ENCODE results near the gene DDA1. TPM values are rescaled to one million over a fixed set of nuclear protein-coding genes. Genes with fewer than 3 reads are reported as not detected.

Gene DDA1
- total and polyA plus RNA-seq, 2 of the 13 experiments (the other 11 are each of a cell fraction or from before 2014, with no cell fraction given): 24.5 to 26.0 TPM

DNA sequence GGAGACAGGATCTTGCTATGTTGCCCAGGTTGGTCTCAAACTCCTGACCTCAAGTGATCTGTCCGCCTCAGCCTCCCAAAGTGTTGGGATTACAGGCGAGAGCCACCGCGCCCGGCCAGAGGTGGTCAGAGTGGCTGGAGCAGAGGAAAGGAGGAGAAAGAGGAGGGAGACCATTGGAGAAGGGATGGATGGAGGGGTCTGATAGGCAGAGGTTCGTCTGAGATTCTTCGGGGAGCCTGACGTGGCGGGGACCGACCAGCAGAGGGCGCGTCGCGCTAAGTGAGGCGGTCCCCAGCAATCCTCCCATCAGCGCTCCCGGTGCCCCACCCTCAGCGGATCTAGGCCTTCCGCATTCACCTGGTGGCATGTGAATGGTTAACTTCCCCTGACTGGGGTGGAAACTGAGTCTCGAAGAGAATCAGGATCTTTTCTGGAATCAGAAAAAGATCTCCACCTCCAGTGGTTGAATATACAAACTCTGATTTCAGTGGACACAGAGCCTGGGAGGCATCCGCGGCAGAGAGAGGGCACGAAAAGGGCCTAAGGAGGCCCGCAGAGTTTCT lies 36.8 kb downstream of the DDA1 start (continued):
- TF ChIP-seq ZNF557 (CRISPR knock-in tag; IDR thresholded peaks at IDR 0.05) (no peak), MED1 (CRISPR knock-in tag; IDR thresholded peaks at IDR 0.05) (no peak), FOXO1 (CRISPR knock-in tag; IDR thresholded peaks at IDR 0.05) (0 out of 2 replicates have a peak, but pooled peaks have one; percentile 56), ZNF772 (CRISPR knock-in tag; IDR thresholded peaks at IDR 0.05) (no peak), SALL1 (CRISPR knock-in tag; IDR thresholded peaks at IDR 0.05) (peak; percentile 27; the same call in 1 of the 2 replicates), FLYWCH1 (CRISPR knock-in tag; IDR thresholded peaks at IDR 0.05) (no peak), ZNF230 (CRISPR knock-in tag; IDR thresholded peaks at IDR 0.05) (0 out of 2 replicates have a peak, but pooled peaks have one; percentile 25), ZNF3 (CRISPR knock-in tag; IDR thresholded peaks at IDR 0.05) (no peak), ZNF724P (CRISPR knock-in tag; IDR thresholded peaks at IDR 0.05; ENCODE audit: borderline replicate concordance) (no peak), STAG1 (CRISPR knock-in tag; IDR thresholded peaks at IDR 0.05) (peak; percentile 81), CBX5 (CRISPR knock-in tag; IDR thresholded peaks at IDR 0.05; ENCODE audit: borderline replicate concordance) (peak; percentile 29; the same call in 1 of the 2 replicates), ZBTB8A (CRISPR knock-in tag; IDR thresholded peaks at IDR 0.05; ENCODE audit: borderline replicate concordance, low read depth) (no peak), XBP1 (CRISPR knock-in tag; IDR thresholded peaks at IDR 0.05) (no peak), CEBPB (IDR thresholded peaks at IDR 0.05; ENCODE audit: borderline replicate concordance, low read depth, low read length) (no peak), RXRA (CRISPR knock-in tag; IDR thresholded peaks at IDR 0.05) (peak; percentile 45; the same call in 1 of the 2 replicates), ETV5 (CRISPR knock-in tag; IDR thresholded peaks at IDR 0.05; ENCODE audit: borderline replicate concordance) (no peak), ZNF547 (CRISPR knock-in tag; IDR thresholded peaks at IDR 0.05) (no peak)
- TF ChIP-seq, protein P1, sequence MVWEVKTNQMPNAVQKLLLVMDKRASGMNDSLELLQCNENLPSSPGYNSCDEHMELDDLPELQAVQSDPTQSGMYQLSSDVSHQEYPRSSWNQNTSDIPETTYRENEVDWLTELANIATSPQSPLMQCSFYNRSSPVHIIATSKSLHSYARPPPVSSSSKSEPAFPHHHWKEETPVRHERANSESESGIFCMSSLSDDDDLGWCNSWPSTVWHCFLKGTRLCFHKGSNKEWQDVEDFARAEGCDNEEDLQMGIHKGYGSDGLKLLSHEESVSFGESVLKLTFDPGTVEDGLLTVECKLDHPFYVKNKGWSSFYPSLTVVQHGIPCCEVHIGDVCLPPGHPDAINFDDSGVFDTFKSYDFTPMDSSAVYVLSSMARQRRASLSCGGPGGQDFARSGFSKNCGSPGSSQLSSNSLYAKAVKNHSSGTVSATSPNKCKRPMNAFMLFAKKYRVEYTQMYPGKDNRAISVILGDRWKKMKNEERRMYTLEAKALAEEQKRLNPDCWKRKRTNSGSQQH (CRISPR knock-in tag; IDR thresholded peaks at IDR 0.05; ENCODE audit: low read depth): no peak
- TF ChIP-seq, protein P2, sequence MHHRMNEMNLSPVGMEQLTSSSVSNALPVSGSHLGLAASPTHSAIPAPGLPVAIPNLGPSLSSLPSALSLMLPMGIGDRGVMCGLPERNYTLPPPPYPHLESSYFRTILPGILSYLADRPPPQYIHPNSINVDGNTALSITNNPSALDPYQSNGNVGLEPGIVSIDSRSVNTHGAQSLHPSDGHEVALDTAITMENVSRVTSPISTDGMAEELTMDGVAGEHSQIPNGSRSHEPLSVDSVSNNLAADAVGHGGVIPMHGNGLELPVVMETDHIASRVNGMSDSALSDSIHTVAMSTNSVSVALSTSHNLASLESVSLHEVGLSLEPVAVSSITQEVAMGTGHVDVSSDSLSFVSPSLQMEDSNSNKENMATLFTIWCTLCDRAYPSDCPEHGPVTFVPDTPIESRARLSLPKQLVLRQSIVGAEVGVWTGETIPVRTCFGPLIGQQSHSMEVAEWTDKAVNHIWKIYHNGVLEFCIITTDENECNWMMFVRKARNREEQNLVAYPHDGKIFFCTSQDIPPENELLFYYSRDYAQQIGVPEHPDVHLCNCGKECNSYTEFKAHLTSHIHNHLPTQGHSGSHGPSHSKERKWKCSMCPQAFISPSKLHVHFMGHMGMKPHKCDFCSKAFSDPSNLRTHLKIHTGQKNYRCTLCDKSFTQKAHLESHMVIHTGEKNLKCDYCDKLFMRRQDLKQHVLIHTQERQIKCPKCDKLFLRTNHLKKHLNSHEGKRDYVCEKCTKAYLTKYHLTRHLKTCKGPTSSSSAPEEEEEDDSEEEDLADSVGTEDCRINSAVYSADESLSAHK (CRISPR knock-in tag; IDR thresholded peaks at IDR 0.05; ENCODE audit: borderline replicate concordance): no peak
- TF ChIP-seq, protein P3, sequence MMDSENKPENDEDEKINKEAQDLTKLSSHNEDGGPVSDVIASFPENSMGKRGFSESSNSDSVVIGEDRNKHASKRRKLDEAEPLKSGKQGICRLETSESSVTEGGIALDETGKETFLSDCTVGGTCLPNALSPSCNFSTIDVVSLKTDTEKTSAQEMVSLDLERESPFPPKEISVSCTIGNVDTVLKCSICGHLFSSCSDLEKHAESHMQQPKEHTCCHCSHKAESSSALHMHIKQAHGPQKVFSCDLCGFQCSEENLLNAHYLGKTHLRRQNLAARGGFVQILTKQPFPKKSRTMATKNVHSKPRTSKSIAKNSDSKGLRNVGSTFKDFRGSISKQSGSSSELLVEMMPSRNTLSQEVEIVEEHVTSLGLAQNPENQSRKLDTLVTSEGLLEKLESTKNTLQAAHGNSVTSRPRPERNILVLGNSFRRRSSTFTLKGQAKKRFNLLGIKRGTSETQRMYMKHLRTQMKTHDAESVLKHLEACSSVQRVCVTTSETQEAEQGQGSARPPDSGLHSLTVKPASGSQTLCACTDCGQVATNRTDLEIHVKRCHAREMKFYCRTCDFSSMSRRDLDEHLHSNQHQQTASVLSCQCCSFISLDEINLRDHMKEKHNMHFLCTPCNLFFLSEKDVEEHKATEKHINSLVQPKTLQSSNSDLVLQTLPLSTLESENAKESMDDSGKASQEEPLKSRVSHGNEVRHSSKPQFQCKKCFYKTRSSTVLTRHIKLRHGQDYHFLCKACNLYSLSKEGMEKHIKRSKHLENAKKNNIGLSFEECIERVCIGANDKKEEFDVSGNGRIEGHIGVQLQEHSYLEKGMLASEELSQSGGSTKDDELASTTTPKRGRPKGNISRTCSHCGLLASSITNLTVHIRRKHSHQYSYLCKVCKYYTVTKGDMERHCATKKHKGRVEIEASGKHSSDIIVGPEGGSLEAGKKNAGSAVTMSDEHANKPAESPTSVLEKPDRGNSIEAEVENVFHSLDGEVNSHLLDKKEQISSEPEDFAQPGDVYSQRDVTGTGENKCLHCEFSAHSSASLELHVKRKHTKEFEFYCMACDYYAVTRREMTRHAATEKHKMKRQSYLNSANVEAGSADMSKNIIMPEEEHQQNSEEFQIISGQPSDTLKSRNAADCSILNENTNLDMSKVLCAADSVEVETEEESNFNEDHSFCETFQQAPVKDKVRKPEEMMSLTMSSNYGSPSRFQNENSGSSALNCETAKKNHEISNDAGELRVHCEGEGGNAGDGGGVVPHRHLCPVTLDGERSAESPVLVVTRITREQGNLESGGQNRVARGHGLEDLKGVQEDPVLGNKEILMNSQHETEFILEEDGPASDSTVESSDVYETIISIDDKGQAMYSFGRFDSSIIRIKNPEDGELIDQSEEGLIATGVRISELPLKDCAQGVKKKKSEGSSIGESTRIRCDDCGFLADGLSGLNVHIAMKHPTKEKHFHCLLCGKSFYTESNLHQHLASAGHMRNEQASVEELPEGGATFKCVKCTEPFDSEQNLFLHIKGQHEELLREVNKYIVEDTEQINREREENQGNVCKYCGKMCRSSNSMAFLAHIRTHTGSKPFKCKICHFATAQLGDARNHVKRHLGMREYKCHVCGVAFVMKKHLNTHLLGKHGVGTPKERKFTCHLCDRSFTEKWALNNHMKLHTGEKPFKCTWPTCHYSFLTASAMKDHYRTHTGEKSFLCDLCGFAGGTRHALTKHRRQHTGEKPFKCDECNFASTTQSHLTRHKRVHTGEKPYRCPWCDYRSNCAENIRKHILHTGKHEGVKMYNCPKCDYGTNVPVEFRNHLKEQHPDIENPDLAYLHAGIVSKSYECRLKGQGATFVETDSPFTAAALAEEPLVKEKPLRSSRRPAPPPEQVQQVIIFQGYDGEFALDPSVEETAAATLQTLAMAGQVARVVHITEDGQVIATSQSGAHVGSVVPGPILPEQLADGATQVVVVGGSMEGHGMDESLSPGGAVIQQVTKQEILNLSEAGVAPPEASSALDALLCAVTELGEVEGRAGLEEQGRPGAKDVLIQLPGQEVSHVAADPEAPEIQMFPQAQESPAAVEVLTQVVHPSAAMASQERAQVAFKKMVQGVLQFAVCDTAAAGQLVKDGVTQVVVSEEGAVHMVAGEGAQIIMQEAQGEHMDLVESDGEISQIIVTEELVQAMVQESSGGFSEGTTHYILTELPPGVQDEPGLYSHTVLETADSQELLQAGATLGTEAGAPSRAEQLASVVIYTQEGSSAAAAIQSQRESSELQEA (CRISPR knock-in tag; IDR thresholded peaks at IDR 0.05; ENCODE audit: not compliant biosample characterization): no peak
